Measurements from ENCODE around the gene NTNG1.

DNA sequence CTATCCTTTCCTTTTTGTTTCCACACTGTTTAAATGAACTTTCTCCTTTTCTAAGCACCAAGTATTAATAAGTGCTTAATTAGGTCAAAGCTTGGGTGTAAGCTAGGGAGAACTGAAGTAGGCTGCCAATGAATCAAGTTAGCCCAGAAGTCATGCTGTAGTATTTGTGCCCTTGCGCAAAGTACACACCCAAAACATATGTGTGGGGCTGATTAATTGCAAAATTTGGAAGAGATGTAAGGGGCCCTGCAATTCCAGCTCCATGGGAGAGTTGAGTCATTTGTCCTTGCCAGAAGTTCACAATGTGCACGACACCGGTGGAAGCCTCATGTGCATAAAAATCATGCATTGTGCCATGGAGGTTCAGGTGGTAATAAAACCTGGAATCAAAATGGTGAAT lies 18.6 kb upstream of the NTNG1 start:
- TF ChIP-seq, protein P1, sequence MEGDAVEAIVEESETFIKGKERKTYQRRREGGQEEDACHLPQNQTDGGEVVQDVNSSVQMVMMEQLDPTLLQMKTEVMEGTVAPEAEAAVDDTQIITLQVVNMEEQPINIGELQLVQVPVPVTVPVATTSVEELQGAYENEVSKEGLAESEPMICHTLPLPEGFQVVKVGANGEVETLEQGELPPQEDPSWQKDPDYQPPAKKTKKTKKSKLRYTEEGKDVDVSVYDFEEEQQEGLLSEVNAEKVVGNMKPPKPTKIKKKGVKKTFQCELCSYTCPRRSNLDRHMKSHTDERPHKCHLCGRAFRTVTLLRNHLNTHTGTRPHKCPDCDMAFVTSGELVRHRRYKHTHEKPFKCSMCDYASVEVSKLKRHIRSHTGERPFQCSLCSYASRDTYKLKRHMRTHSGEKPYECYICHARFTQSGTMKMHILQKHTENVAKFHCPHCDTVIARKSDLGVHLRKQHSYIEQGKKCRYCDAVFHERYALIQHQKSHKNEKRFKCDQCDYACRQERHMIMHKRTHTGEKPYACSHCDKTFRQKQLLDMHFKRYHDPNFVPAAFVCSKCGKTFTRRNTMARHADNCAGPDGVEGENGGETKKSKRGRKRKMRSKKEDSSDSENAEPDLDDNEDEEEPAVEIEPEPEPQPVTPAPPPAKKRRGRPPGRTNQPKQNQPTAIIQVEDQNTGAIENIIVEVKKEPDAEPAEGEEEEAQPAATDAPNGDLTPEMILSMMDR (IDR thresholded peaks at IDR 0.05) = no peak
- no peak for TF ChIP-seq POLR2A (IDR thresholded peaks at IDR 0.05)
